ENCODE results near the gene UGT1A4.

The UGT1A4 gene

DNA sequence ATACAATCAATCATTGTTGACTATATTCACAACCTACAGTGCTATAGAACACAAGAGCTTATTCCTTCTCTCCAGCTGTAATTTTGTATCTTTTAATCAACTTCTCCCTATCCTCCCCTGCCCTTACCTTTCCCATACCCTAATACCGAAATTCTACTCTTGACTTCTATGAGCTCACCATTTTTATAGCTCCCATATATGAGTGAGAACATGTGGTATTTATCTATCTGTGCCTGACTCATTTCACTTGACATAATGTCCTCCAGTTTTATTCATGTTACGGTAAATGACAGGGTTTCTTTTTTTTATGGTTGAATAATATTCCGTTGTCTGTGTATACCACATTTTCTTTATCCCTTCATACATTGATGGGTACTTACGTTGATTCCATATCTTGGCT lies 62.2 kb downstream of the UGT1A4 start:
- TF ChIP-seq GATA2 (IDR thresholded peaks at IDR 0.05; ENCODE audit: low read depth, low read length) (no peak), GATA3 (IDR thresholded peaks at IDR 0.05; ENCODE audit: low read depth, low read length) (no peak)

DNA sequence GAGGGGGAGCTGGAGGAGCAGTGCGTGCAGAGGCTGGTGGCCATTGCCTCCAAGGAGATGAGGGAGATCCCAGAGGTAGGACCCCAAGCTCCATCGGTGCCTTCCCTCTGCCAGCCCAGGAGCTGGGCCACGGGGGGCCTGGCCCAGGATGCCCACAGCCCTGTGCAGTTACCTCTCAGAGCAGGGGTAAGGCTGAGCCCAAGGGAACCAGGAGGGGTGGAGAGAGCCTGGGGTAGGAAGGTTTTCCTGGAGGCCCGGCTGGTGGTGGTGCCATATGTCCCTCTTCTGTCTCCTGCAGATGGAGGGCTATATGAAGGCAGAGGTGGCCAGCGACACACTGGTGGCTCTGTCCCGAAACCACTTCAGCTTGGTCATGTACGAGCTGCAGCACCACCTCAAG lies 71.0 kb downstream of the UGT1A4 start:
- TF ChIP-seq GATA3 (IDR thresholded peaks at IDR 0.05; ENCODE audit: low read depth, low read length) = no peak
- TF ChIP-seq GATA2 (IDR thresholded peaks at IDR 0.05; ENCODE audit: low read depth, low read length) = no peak

DNA sequence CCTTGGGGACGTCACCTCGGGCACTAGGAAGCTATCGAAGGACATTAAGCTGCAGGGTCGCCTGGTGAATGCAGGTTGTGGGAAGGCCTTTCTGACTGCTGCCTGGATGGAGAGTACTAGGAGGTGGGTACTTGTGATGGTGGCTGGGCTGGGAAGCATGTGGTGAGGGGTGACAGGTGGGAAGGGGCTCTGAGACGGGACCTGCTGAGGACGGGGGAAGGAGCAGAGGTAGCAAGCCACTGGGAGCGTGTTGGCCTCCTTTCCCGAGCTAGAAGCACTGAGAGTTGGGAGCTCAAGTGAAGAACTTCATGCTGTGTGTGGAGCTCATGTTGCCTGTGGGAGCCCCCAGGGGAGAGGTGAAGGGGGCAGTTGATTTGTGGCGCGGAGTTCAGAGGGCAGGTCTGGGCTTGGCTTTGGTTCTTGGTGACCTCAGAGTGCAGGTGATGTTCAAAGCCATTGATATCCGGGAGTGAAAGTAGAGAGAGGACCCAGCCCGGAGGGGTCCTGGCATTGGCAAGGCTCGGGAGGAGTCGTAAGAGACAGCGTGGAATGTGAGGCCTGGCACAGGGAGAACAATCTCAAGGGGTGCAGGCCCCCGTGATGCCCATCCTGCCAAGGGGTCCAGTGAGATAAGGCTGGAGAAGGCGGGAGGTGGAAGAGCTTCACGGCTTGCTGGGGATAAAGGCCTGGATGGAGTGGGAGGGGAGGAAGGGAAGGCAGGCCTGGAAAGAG lies 72.8 kb downstream of the UGT1A4 start:
- TF ChIP-seq GATA3 (IDR thresholded peaks at IDR 0.05; ENCODE audit: low read depth, low read length) (no peak), GATA2 (IDR thresholded peaks at IDR 0.05; ENCODE audit: low read depth, low read length) (no peak)

DNA sequence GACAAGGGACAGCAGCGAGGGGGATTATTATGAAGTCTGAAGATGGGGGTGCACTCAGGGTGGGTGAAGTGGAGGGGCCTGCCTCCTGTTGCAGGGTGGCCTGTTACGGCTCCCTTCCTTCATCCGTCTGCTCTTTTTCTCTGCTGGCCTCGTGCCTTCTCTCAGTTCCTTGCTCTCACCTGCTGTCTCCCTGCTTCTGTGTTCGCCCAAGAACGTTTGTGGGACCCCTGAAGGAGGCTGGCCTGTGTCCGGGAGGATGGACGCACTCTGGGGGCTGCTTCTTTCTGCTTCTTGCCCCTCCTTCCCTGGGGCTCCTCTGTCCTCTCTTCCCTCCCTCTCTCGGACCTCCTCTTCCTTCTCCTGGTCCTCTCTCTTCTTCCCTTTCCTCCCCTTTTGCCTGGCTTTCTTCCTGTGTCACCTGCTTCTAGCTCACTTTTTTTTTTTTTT lies 73.4 kb downstream of the UGT1A4 start:
- TF ChIP-seq GATA2 (IDR thresholded peaks at IDR 0.05; ENCODE audit: low read depth, low read length) = no peak
- TF ChIP-seq GATA3 (IDR thresholded peaks at IDR 0.05; ENCODE audit: low read depth, low read length) = no peak

DNA sequence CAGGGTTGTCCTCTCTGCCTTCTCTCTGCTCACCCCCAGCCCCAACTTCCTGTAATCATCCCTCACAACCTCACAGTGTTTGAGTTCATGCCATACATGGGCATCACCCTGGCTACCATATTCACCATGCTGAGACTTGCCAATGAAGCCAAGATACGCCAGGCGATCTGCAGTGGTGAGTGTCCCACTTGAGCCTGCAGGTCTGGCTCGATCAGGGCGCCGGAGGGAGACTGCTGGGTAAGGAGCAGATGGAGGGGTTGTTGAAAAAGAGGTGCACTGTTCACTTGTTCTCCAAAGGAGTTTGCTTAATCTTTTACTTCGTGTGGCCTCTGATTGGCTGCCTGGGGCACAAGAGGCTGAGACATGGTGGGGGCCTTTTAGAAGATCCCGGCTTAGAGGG lies 74.2 kb downstream of the UGT1A4 start:
- TF ChIP-seq GATA3 (IDR thresholded peaks at IDR 0.05; ENCODE audit: low read depth, low read length) (no peak), GATA2 (IDR thresholded peaks at IDR 0.05; ENCODE audit: low read depth, low read length) (no peak)

DNA sequence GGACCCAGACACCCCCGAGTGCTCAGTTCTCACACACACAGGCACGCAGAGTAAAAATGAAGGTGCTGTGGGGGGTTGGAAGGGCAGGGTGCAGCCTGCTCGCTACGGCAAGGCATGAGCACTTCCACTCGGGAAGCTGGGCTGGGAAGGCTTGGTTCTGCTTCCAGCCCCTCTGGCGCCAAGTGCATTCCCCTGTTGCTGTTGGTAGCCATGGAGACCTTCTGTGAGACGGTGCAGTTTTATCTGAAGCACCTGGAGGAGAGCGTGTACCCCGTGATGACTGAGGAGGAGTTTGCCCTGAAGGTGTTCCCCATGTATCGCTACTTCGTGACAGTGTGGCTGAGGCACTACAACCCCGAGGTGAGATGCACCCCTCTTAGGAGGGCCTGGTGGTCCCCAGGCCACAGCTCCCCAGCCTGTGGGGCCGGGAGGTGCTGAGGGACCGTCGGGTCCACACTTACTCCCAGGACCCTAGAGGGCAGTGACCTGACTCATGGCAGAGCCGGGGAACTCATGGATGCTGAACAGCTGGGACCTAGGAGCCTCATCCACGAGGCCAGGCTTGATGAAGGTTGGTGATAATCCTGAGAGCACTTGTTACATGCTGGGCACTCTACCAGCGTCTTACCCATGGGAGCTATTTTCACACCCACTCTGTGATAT lies 75.1 kb downstream of the UGT1A4 start:
- TF ChIP-seq GATA2 (IDR thresholded peaks at IDR 0.05; ENCODE audit: low read depth, low read length) = no peak
- TF ChIP-seq GATA3 (IDR thresholded peaks at IDR 0.05; ENCODE audit: low read depth, low read length) = no peak

DNA sequence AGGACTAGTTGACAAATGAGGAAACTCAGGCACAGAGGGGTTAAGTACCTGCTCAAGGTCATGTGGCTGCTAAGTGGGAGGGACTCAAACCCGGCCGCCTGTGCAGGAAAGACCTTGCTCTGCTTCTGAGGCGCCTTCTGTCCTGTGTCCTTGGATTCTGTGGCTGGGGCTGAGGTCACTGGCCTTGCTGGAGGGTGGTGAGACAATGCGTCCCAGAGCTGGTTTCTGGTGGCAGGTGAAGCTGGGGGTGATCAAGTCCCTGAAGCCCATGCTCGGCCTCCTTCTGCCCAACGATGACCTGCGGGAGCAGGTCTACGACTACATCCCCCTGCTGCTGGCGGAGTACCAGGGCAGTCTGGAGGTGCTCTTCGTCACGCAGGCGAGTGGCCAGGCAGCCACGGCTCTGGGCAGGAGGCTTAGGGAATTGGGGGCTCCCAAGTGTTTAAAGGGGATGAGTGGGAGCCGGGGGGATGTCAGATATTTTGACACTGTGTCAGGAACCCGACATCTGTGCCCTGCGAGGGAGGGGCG lies 75.7 kb downstream of the UGT1A4 start:
- TF ChIP-seq GATA3 (IDR thresholded peaks at IDR 0.05; ENCODE audit: low read depth, low read length) (no peak), GATA2 (IDR thresholded peaks at IDR 0.05; ENCODE audit: low read depth, low read length) (no peak)

DNA sequence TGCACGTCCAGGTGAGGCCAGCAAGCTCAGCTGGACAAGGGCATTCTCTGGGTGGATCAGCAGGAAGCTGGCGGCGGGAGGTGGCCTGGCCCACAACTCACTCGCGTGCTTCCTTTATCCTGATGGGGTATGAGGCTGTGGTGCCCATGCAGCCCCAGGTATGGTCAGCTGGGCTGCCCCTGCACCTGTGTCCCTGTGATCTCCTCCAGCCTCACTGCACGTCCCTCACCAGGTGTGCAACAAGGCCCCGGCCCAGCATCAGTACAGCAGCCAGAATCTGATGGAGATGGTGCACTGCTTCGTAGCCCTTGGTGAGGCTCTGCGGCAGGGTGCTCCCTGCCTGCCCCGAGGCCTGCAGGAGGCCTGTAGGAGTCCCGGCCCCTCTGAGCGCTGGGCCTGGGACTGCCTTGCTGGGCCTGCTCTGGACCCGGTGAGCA lies 77.2 kb downstream of the UGT1A4 start:
- TF ChIP-seq GATA3 (IDR thresholded peaks at IDR 0.05; ENCODE audit: low read depth, low read length) = no peak
- TF ChIP-seq GATA2 (IDR thresholded peaks at IDR 0.05; ENCODE audit: low read depth, low read length) = no peak

DNA sequence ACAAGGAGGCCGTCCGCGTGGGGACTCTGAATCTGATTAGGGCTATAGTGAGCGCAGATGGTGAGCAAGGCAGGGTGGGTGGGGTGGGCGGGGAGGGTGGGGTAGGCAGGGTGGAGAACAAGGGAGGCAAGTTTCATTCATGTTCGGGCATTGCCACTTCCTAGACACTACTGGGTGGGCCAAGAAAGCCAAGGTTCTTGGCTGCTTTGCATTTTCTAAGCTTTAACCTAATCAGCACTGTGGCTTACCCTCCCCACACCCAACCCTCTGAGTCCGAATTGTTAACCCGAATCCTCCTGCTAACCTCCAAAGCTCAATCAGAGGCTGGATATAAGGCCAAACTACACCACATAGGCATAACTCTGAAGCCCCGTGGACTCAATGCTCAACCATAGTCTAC lies 77.7 kb downstream of the UGT1A4 start:
- no peak for TF ChIP-seq GATA2 (IDR thresholded peaks at IDR 0.05; ENCODE audit: low read depth, low read length)
- TF ChIP-seq GATA3 (IDR thresholded peaks at IDR 0.05; ENCODE audit: low read depth, low read length) = no peak

DNA sequence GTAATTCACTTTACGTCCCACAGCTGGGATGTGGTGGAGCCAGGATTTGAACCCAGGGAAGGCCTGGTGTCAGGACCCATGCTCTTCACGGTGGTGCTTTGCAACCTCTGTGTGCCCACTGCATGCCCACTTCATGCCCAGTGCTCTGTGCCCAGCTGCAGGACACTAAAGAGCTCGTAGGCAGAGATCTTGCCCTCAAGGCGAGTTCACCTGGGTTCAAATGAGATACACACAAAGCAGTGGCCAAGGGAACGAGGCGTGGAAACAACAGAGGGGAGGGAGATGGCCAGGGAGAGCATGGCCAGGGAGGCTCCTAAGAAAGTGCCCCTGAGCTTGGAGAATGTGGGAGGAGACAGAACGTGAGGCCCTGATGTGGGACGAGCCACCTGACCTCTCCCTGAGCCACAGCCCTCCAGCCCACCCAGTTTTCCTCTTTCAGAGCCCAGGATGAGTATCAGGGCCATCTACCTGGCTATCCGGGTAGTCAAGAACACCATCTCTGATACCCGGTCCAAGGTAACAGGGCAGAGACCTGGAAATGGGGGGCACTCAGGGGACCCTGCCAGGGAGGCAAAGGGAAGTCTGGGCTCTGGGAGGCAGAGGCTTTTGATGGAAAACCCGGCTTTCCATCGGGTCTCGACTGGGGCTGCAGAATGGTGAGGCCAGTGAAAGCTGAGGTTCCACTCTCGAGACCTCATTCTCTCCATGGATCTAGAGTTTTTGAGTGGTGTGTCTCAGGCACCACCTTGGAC lies 80.0 kb downstream of the UGT1A4 start:
- TF ChIP-seq GATA3 (IDR thresholded peaks at IDR 0.05; ENCODE audit: low read depth, low read length) (no peak), GATA2 (IDR thresholded peaks at IDR 0.05; ENCODE audit: low read depth, low read length) (no peak)

DNA sequence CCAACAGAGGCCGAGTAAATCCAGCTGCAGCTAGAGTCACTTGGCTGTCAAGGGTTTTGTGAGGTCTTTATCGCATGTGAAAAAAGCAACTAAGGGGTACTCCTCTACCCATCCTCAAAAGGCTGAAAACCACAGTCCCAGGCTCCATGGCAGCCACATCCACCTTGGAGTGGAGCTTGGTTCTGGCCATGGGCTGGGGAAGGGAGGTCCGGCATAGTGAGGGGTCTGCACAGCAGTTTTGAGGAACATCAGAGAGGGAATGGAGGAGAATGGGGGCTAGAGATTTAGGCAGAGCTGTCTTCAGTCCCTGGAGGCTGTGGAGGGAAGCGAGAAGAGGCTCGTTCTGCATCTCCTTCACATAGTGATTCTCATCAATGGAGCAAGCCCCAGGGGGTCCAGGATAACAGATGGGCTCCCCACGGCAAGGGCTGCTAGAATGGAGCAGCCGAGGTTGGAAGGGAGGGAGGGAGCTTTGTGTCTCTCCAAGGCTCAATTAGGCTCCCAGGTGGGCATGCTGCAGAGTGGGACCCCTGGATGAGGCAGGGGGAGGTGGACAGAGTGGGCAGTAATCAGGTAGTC lies 80.6 kb downstream of the UGT1A4 start:
- TF ChIP-seq GATA2 (IDR thresholded peaks at IDR 0.05; ENCODE audit: low read depth, low read length) (no peak), GATA3 (IDR thresholded peaks at IDR 0.05; ENCODE audit: low read depth, low read length) (no peak)

DNA sequence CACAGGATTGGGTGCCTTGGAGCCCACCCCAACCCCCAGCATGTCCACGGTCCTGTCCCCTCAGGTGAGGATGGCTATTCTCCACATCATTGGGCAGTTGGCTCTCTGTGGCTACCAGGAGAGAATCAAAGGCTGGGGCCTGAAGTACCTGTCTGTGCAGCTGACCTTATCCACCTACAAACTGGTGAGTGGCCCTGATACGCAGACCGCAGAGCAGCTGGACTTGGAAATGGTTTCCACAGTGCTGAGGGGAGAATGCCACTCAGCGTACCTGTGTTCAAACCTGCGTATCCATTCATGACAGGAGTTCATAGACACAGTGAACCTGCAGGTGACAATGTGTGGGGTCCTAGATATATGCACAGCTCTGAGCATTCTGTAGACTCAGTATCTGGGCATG lies 81.2 kb downstream of the UGT1A4 start:
- TF ChIP-seq GATA3 (IDR thresholded peaks at IDR 0.05; ENCODE audit: low read depth, low read length) (no peak), GATA2 (IDR thresholded peaks at IDR 0.05; ENCODE audit: low read depth, low read length) (no peak)

DNA sequence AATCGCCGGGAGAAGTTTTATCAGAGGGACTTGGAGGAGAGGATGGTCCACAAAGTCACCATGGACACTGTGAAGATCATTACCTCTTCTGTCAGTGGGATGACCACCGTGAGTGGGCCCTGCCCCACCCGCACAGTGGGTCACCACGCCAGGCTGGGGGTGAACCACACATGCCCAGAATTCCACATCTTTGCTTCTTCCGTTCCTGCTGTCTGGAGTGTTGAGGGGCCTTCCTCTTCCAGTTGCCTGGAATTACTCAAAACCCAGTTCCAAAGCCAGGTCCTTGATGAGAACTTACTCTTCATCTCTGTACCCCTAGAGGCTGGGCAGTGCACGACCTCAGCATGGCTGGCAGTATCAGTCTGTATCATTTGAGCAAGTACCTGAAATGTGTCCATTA lies 81.7 kb downstream of the UGT1A4 start:
- TF ChIP-seq GATA3 (IDR thresholded peaks at IDR 0.05; ENCODE audit: low read depth, low read length) (no peak), GATA2 (IDR thresholded peaks at IDR 0.05; ENCODE audit: low read depth, low read length) (no peak)
